H1 (cell line): ENCODE measurements around the gene CENPA. TPM values are rescaled to one million over a fixed set of nuclear protein-coding genes. Genes with fewer than 3 reads are reported as not detected.

Experiments used
- CTCF ChIA-PET: fragments of 300-600 bp; sonication (Branson Sonifier 250); formaldehyde crosslinking; loops from one replicate; lab custom pipeline; 2021; ENCODE audit not compliant: partially characterized antibody; lab: Charles Lee
- POLR2A ChIA-PET: fragments of 300-600 bp; sonication (Branson Sonifier 250); formaldehyde crosslinking; loops from one replicate; lab custom pipeline; 2021; ENCODE audit warnings: inconsistent platforms; ENCODE audit not compliant: partially characterized antibody; lab: Charles Lee
- DNase-seq, 2 experiments: peaks; one replicate each; pipeline versions ENCODE4 v3.0.0 to v3.0.0-alpha.2; 2010 to 2022; ENCODE audit warnings: low spot score in 2 of 2, low read depth in 1 of 2, mixed read lengths in 1 of 2
- FAIRE-seq: peaks from 2 replicates; lab custom pipeline; 2011; peaks lifted over from hg19 to GRCh38; lab: Jason Lieb, UNC
- H2AFZ ChIP-seq: 2 replicates; pipeline ENCODE4 v1.8.1; 2012; ENCODE audit warnings: low read length, inconsistent platforms
- H2AK5ac ChIP-seq: 2 replicates; pipeline ENCODE4 v1.6.1; 2013; ENCODE audit warnings: low read depth, low read length
- H2BK120ac ChIP-seq: replicated peaks from 2 replicates; pipeline ENCODE3; 2013; ENCODE audit warnings: low read depth, low read length, inconsistent platforms
- H2BK12ac ChIP-seq: 2 replicates; pipeline ENCODE4 v1.6.1; 2013; ENCODE audit warnings: low read depth, low read length
- H2BK15ac ChIP-seq: 2 replicates; pipeline ENCODE4 v1.6.1; 2013; ENCODE audit warnings: low read length
- H2BK20ac ChIP-seq: 2 replicates; pipeline ENCODE4 v1.6.1; 2013; ENCODE audit warnings: low read length
- H2BK5ac ChIP-seq: 2 replicates; pipeline ENCODE4 v1.6.1; 2013; ENCODE audit warnings: low read depth, low read length
- H3K14ac ChIP-seq: 2 replicates; pipeline ENCODE4 v1.6.1; 2013; ENCODE audit warnings: inconsistent platforms; ENCODE audit not compliant: insufficient read length
- H3K18ac ChIP-seq: 2 replicates; pipeline ENCODE4 v1.6.1; 2013; ENCODE audit warnings: low read length; ENCODE audit errors: extremely low read depth
- H3K23ac ChIP-seq: 2 replicates; pipeline ENCODE4 v1.6.1; 2013; ENCODE audit warnings: inconsistent platforms; ENCODE audit not compliant: insufficient read length
- H3K23me2 ChIP-seq: 2 replicates; pipeline ENCODE4 v1.6.1; 2013; ENCODE audit warnings: low read depth, low read length
- H3K27ac ChIP-seq: 2 replicates; pipeline ENCODE4 v1.6.1; 2011; ENCODE audit warnings: low read depth, low read length, inconsistent platforms
- H3K27me3 ChIP-seq, 4 experiments: replicated peaks in 1 of 4; 1 replicate in 1 of 4; 2 replicates in 3 of 4; pipeline versions ENCODE4 v1.6.1 to v1.8.1; 2011 to 2013; ENCODE audit warnings: low read length in 3 of 4, mild to moderate bottlenecking in 3 of 4, inconsistent platforms in 2 of 4, mixed read lengths in 2 of 4, moderate library complexity in 1 of 4; ENCODE audit not compliant: control insufficient read depth in 3 of 4, insufficient read depth in 3 of 4; ENCODE audit errors: extremely low read depth in 1 of 4
- H3K36me3 ChIP-seq, 4 experiments: 2 replicates each; pipeline versions ENCODE4 v1.6.1 to v1.8.1; 2011 to 2013; ENCODE audit warnings: mild to moderate bottlenecking in 4 of 4, low read length in 3 of 4, moderate library complexity in 2 of 4, control low read depth in 1 of 4, inconsistent platforms in 1 of 4; ENCODE audit not compliant: insufficient read depth in 4 of 4, control insufficient read depth in 2 of 4
- H3K4ac ChIP-seq: replicated peaks from 2 replicates; pipeline ENCODE3; 2013; ENCODE audit warnings: low read length, low read depth, mixed read lengths, inconsistent platforms; ENCODE audit not compliant: insufficient read length
- H3K4me1 ChIP-seq, 4 experiments: replicated peaks in 1 of 4; 1 replicate in 1 of 4; 2 replicates in 3 of 4; pipeline versions ENCODE4 v1.6.1 to v1.8.1; 2011 to 2013; ENCODE audit warnings: low read length in 3 of 4, inconsistent platforms in 2 of 4, mixed read lengths in 1 of 4; ENCODE audit not compliant: insufficient read depth in 4 of 4, control insufficient read depth in 3 of 4
- H3K4me2 ChIP-seq, 2 experiments: 2 replicates each; pipeline versions ENCODE4 v1.6.1 to v1.8.1; 2011 to 2013; ENCODE audit warnings: low read depth in 2 of 2, low read length in 2 of 2, control low read depth in 1 of 2, inconsistent platforms in 1 of 2, mild to moderate bottlenecking in 1 of 2; ENCODE audit not compliant: insufficient read depth in 1 of 2
- H3K4me3 ChIP-seq, 4 experiments: fragments of 200-600, 300-600 bp in 1 of 4; sonication (generic), shearing (Covaris generic), sonication (Bioruptor Twin) in 1 of 4; 2 replicates each; pipeline versions ENCODE4 v1.5.1 to v1.8.1; 2011 to 2016; ENCODE audit warnings: low read length in 4 of 4, low read depth in 3 of 4, control low read depth in 2 of 4, inconsistent platforms in 2 of 4, mild to moderate bottlenecking in 2 of 4, mixed read lengths in 1 of 4, moderate library complexity in 1 of 4; ENCODE audit not compliant: insufficient read depth in 2 of 4; ENCODE audit errors: extremely low read depth in 1 of 4
- H3K56ac ChIP-seq: replicated peaks from 2 replicates; pipeline ENCODE3; 2013; ENCODE audit warnings: low read depth, mild to moderate bottlenecking, mixed read lengths, low read length, inconsistent platforms; ENCODE audit not compliant: insufficient read length
- H3K79me1 ChIP-seq: 2 replicates; pipeline ENCODE4 v1.6.1; 2013; ENCODE audit warnings: low read depth, low read length, control low read depth
- H3K79me2 ChIP-seq, 2 experiments: 2 replicates each; pipeline versions ENCODE4 v1.6.1 to v1.8.1; 2012 to 2013; ENCODE audit warnings: low read length in 2 of 2, mild to moderate bottlenecking in 2 of 2, inconsistent platforms in 1 of 2; ENCODE audit not compliant: insufficient read depth in 2 of 2, control insufficient read depth in 1 of 2
- H3K9ac ChIP-seq, 4 experiments: replicated peaks in 1 of 4; 1 replicate in 1 of 4; 2 replicates in 3 of 4; pipeline versions ENCODE4 v1.6.1 to v1.8.1; 2011 to 2013; ENCODE audit warnings: low read depth in 3 of 4, low read length in 3 of 4, control low read depth in 2 of 4, mild to moderate bottlenecking in 2 of 4, moderate library complexity in 2 of 4, inconsistent platforms in 1 of 4; ENCODE audit errors: extremely low read depth in 1 of 4
- H3K9me3 ChIP-seq, 2 experiments: 2 replicates each; pipeline versions ENCODE4 v1.6.1 to v1.8.1; 2012 to 2013; ENCODE audit warnings: mild to moderate bottlenecking in 2 of 2, moderate library complexity in 2 of 2, control low read depth in 1 of 2, inconsistent platforms in 1 of 2, low read depth in 1 of 2, low read length in 1 of 2, mixed read lengths in 1 of 2; ENCODE audit not compliant: insufficient read depth in 2 of 2
- H4K20me1 ChIP-seq, 2 experiments: replicated peaks in 1 of 2; 2 replicates each; pipeline versions ENCODE3 to v1.8.1; 2011 to 2013; ENCODE audit warnings: inconsistent platforms in 2 of 2, low read length in 2 of 2, mild to moderate bottlenecking in 1 of 2; ENCODE audit not compliant: insufficient read depth in 2 of 2, control insufficient read depth in 1 of 2
- H4K5ac ChIP-seq: 2 replicates; pipeline ENCODE4 v1.6.1; 2013; ENCODE audit warnings: low read length, low read depth, mixed read lengths, inconsistent platforms; ENCODE audit not compliant: insufficient read length
- H4K8ac ChIP-seq: 2 replicates; pipeline ENCODE4 v1.8.0; 2013; ENCODE audit warnings: mild to moderate bottlenecking, moderate library complexity, low read length, inconsistent platforms; ENCODE audit not compliant: insufficient read depth; ENCODE audit errors: extremely low read depth
- H4K91ac ChIP-seq: replicated peaks from 2 replicates; pipeline ENCODE3; 2013; ENCODE audit warnings: low read length, mixed read lengths, inconsistent platforms; ENCODE audit not compliant: insufficient read length
- BACH1 ChIP-seq: IDR thresholded peaks from 2 replicates; pipeline ENCODE4 v1.6.1; 2012; ENCODE audit warnings: low read length, improper control_type of control experiment
- WGBS, 2 experiments: shearing (Covaris generic) in 1 of 2; methylation state at CpG; one replicate each; pipeline versions ENCODE4 v1.1.6 to v1.1.7; 2013 to 2015; ENCODE audit warnings: low lambda C conversion rate in 2 of 2, mixed read lengths in 2 of 2, inconsistent platforms in 1 of 2, low coverage in 1 of 2, missing lambda C conversion rate in 1 of 2; ENCODE audit not compliant: insufficient replicate concordance in 2 of 2, insufficient coverage in 1 of 2, insufficient read length in 1 of 2; ENCODE audit errors: extremely low coverage in 1 of 2, missing lambda C conversion rate in 1 of 2; 5-methylcytosine and 5-hydroxymethylcytosine counted together
- polyA plus RNA-seq, 7 experiments: library from polyadenylated mRNA; depleted of rRNA in 3 of 7; stranded (reverse) in 5 of 7; unstranded in 2 of 7; fragments of >200 nt in 5 of 7; fragments of 200-250 nt in 2 of 7; gene quantifications; 1 replicate in 5 of 7; 2 replicates in 1 of 7; 4 replicates in 1 of 7; pipeline versions ENCODE4 v1.2.1 to v1.2.3, GENCODE V29; 2011 to 2013; ENCODE audit warnings: missing spikeins in 2 of 7, mixed read lengths in 2 of 7
- total RNA-seq: library from RNA; stranded (reverse); fragmentation: NEBNext Ultra II Directional; extraction: Animal tissue kit (Norgen Biotek cat#: 25700); gene quantifications from 2 replicates; pipeline ENCODE4 v1.2.1, GENCODE V29; 2021

The CENPA gene
- total and polyA plus RNA-seq, 2 of the 8 experiments (the other 6 are each of a cell fraction or from before 2014, with no cell fraction given), result 19.4 to 30.9 TPM

DNA sequence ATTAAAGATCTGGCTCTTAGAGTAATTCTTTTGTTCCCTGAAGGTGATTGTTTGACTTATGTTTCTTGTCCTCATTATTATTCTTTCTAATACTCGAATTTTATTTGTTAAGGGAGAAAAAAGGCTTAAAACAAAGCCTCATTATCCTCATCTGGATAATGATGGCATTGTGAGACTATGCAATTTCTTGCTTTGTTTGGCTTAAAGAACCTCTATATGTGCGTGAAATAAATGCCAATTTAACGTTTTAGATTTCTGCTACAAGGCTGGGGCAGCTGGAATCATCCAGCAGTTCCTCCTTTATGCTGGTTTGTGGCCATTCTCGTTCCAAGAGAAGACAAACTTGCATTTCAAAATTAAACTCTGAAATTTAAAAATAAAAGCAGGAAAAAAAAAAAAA is 57.2 kb downstream of the CENPA start:
- Histone ChIP-seq H3K23me2 (peaks cover 3% of the 10 kb centered on the region; the same call in 1 of the 2 replicates), H2BK120ac (no peak overlapping the region), H3K9me3 (no peaks in the 10 kb centered on the region), H2BK5ac (no peak overlapping the region), H3K4me1 (peaks cover 0 to 9% (median 2%) of the 10 kb centered on the region in 4 experiments; a peak in 4 of 7 replicates), H2AFZ (no peak overlapping the region), H4K91ac (no peak overlapping the region), H3K18ac (no peak overlapping the region), H3K79me1 (no peaks in the 10 kb centered on the region), H2BK20ac (no peak overlapping the region), H2BK15ac (no peak overlapping the region), H3K36me3 (no peaks in the 10 kb centered on the region), H3K14ac (no peak overlapping the region), H2AK5ac (no peak overlapping the region), H3K79me2 (no peaks in the 10 kb centered on the region), H4K20me1 (no peaks in the 10 kb centered on the region), H3K4me3 (no peak overlapping the region), H2BK12ac (no peak overlapping the region), H4K8ac (no peak overlapping the region), H3K4ac (no peak overlapping the region), H3K56ac (no peak overlapping the region), H4K5ac (no peak overlapping the region), H3K27ac (no peak overlapping the region), H3K23ac (no peak overlapping the region), H3K27me3 (peaks cover 3 to 25% (median 15%) of the 10 kb centered on the region in 4 experiments), H3K9ac (no peak overlapping the region), H3K4me2 (no peak overlapping the region)
- CTCF ChIA-PET, result interaction anchor here (0.7 to 14.4 kb wide), 11 partner anchors 8 to 315 kb away, joined by 3 to 235 read pairs (median 5); no protein-coding TSS in a partner anchor
- TF ChIP-seq BACH1, result no peak
- FAIRE-seq (no peak), DNase-seq (no peak)
- POLR2A ChIA-PET, result no interaction called here
- 66% methylated on average over 4 of the region's 4 CpGs; no CpG with 5 or more reads in 1 of the 2 experiments for WGBS, 2 experiments

Other genes starting within 250 kb of the CENPA start
- gene CIB4, start 144.7 kb upstream of the CENPA start, total RNA-seq, result not detected in 2 replicates
- gene CIB4, start 144.7 kb upstream of the CENPA start, polyA plus RNA-seq (2011; rRNA removed), result not detected in 2 replicates
- 0.11 and 0.30 TPM in 2 replicates for gene KCNK3, start 93.3 kb upstream of the CENPA start, total RNA-seq
- 0.29 and 0.33 TPM in 2 replicates for gene KCNK3, start 93.3 kb upstream of the CENPA start, polyA plus RNA-seq (2011; rRNA removed)
- 11.2 and 11.6 TPM in 2 replicates for gene SLC35F6, start 21.8 kb upstream of the CENPA start, total RNA-seq
- 12.9 and 13.5 TPM in 2 replicates for gene SLC35F6, start 21.8 kb upstream of the CENPA start, polyA plus RNA-seq (2011; rRNA removed)
- 16.3 and 16.4 TPM in 2 replicates for gene DPYSL5, start 62.1 kb downstream of the CENPA start, total RNA-seq
- 11.9 and 14.1 TPM in 2 replicates for gene DPYSL5, start 62.1 kb downstream of the CENPA start, polyA plus RNA-seq (2011; rRNA removed)
- 6.6 and 7.5 TPM in 2 replicates for gene MAPRE3, start 184.6 kb downstream of the CENPA start, total RNA-seq
- gene MAPRE3, start 184.6 kb downstream of the CENPA start, polyA plus RNA-seq (2011; rRNA removed), result 4.9 and 8.9 TPM in 2 replicates
- 49.7 and 52.7 TPM in 2 replicates for gene TMEM214, start 246.9 kb downstream of the CENPA start, total RNA-seq
- 71.0 and 100 TPM in 2 replicates for gene TMEM214, start 246.9 kb downstream of the CENPA start, polyA plus RNA-seq (2011; rRNA removed)